GM19467 (cell line): ENCODE results near the gene MTFR1L.

Source experiments
- ATAC-seq: cut with Tn5 transposase; IDR thresholded peaks from one replicate; pipeline ENCODE4 v1.9.1; 2021; ENCODE audit warnings: mild to moderate bottlenecking, moderate library complexity; ENCODE audit not compliant: unreplicated experiment

The MTFR1L gene

GRCh38 chr1:25787760-25788166 is 32.0 kb upstream of the MTFR1L start:
- no peak for ATAC-seq

DNA sequence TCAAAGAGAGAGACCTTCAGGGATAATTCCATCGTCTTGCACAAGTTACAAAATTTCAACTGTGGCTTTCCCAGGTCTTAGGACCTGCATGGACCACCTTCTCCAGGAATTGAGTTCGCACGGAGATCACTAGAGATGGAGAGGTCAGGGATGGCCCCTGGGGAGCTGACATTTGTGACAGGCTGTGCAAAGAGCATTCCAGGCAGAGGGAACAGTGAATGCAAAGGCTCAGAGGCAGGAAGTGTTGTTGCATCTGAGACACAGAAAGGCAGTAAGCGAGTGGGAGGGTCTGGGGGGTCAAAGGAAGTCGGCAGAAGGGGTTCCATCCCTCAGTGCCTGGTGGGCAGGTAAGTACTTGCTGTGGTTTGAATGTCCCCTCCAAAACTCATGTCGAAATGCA is 29.3 kb upstream of the MTFR1L start:
- ATAC-seq, result no peak

GRCh38 chr1:25792115-25792514 is 27.6 kb upstream of the MTFR1L start:
- ATAC-seq, result no peak

DNA sequence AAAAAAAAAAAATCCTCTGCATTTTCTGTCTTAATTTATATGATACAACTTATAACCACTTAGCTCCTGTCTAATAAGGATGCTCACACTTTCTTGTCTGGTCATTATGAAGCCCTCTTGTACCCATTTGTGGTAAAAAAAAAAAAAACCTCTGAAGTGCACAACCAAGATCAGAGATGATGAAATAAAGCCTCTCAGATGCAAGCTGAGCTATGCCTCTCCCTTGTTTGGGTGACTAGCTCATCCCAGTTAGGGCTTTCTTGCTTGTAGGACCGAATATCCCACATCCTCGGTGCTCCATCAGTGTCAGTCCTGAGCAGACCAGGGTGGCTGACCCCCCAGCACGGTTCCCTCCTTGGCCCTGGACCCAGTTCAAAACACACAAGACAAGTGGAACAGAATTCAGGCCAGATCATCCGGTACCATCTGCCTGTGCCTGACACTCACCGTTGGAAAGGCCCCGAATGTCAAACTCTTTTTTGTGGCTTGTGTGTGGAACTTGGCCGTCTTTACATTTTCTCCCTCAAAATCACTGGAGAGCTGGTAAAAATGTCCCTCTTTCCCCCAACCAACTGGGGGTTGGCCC is 26.1 kb upstream of the MTFR1L start:
- ATAC-seq, result no peak

- ATAC-seq, result no peak
These were observed 25.4 kb upstream of the MTFR1L start for GRCh38 chr1:25794325-25794724.

DNA sequence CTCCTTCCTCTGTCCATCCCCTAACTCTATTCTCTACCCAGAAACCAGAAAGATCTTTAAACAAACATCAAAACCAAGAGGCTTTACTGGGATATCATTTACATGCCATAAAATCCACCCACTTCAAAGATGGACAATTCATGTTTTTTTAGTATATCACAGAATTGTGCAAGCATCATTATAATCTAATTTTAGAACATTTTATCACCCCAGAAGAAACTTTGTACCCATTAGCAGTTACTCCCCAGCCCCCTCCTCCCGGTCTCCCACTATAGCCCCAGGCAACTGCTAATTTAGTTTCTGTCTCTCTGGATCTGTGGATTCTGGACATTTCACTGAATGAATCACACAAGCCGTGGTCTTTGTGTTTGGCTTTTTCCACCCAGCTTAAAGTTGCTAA is 24.5 kb upstream of the MTFR1L start:
- no peak for ATAC-seq

DNA sequence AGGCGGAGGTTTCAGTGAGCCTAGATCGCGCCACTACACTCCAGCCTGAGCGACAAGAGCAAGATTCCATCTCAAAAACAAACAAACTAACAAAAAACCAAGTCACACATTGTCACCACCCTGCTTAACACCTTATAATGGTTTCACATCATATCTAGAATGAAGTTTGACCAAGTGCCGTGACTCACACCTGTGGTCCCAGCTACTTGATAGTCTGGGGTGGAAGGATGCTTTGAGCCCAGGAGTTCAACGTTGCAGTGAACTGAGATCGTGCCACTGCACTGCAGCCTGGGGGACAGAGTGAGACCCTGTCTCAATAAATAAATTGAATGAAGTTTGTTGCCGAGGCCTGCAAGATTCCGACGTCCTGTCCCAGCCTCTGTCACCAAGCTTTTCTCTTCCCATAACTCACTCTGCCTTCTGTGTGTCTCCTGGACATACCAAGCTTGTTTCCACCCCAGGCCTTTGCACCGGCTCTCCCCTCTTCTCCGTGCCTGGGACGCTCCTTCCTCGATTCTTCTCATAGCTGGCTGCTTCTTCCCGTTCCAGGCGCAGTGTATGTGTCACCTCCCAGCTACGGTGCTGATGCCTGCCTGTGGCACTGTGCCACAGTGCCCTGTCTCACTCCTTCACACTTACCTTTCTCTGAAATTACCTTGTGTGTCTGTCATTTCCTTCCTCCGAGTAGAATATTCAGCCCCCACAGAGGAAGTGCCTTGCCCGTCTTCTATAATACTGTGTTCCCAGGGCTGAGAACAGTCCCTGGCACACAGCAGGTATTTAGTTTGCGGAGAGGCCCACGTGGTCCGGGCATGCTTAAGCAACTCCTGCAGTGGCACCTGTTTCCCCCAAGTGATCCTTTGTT is 23.6 kb upstream of the MTFR1L start:
- no peak for ATAC-seq

- ATAC-seq, result no peak
These were observed 22.8 kb upstream of the MTFR1L start for GRCh38 chr1:25796811-25797458.

GRCh38 chr1:25797939-25798338 is 21.8 kb upstream of the MTFR1L start:
- ATAC-seq, result no peak

DNA sequence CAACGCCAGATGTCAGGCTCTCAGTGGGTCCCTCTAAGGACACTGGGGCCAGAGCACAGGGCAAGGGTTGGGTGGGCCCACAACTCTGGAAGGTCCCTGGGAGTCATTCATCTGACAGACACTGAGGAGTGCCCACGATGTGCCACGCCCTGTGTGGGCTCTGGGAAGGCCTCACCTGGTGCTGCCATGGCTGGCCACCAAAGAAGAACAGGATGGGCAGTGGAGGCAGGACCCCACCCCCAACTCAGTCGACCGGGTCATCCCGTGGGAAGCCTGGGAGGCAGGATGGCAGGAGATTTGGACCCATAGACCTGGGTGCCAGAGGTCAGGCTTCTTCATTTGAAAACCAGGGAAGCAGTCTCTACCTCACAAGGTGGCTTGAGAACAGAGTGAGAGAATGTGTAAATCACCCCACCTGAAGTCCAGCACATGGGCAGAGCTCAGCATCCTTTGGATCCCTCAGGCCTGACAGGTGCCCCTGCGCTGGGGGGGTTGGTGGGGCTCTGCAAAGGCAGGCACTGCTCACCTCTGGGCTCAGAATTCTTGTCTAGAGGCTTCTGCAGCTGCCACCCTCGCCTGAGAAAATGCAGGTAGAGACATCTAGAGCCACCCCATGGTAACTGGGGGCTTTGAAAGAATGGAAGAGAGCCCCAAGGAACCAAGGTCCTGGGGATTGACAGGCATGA is 20.9 kb upstream of the MTFR1L start:
- ATAC-seq, result no peak

DNA sequence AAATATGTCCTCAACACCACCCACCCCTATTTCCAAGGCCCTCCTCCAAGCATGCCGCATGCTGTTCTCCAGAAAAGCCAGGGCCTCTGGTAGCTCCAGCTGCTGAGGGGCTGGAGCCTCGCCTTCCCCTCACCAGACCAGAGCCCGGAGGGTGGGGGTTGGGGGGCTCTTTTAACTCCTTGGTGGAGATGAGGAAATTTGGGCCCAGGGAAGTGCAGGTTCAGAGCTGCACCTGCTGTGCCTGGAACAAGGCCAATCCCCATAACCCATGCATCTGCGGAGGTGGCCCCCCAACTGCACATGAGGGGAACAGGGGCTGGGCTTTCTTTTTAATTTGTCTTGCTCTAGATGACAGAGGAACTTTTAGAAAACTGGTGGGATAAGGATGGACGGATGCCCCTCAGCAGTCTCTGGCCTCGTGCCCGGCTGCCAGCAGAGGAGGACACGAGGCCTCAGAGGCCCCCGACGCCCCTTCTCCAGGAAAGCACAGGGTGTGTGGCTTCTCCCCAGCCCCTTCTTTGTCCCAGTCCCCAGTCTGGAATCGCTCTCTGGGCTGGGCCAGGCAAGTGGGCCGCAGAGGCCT is 20.3 kb upstream of the MTFR1L start:
- ATAC-seq, result no peak

DNA sequence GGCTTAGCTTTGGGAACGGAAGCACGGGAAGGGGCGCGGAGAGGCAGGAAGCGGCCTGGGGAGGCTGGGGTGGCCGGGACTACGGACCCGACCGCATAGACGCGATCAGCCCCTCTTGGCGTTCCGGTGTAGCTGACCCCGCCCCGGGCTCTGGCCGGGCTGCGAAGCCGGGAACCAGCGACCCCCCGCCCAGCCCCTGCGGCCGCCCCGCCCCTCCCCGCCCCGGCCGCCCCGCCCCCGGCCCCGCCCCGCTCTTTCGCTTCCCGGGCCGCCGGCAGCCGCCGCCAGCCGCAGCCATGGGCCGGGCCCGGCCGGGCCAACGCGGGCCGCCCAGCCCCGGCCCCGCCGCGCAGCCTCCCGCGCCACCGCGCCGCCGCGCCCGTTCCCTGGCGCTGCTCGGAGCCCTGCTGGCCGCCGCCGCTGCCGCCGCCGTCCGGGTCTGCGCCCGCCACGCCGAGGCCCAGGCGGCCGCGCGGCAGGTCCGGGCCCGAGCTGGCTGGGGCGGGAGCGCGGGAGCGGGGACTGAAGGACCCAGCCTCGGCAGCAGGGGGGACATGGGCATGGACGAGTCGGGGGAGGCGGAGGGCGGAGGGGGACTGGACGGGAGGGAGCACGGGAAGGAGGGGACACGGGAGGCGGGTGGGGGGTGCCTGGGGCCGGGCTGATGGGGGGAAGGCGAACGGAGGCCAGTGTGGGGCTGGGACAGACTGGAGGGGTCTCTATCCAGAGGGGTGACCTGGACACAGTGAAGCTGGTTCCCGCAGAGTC is 19.6 kb upstream of the MTFR1L start, which contains the start of gene SELENON:
Gene SELENON, plus strand, starts transcription at position 259 of the 768 bp plus-strand sequence. Its CDS starts 38 bp downstream, at position 297.
- ATAC-seq, result no peak

DNA sequence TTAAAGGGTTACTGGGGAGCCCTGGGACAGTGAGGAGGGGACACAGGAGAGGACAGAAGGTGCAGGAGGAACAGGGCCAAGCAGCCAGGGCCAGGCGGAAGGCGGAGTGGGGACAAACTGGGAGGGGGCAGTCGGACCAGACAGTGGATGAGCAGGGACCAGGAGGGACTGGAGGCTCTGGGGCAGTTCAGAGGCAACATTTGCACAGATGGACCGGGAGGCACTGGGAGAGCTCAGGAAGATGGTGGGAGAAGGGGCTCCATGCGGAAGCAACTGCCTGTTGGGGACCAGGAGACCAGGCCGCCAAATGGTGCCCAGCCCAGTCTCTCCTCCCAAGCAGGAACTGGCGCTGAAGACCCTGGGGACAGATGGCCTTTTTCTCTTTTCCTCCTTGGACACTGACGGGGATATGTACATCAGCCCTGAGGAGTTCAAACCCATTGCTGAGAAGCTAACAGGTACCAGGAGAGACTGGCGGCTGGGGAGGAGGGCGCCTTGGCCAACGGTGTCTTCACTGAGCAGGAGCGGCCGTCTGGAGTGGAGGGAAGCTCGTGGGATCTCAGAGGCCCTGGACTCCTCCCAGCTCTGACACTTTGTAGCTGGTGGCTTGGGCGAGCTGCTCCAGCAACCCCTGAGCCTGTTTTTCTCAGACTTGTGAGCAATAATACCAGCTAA is 18.9 kb upstream of the MTFR1L start:
- no peak for ATAC-seq

- ATAC-seq, result no peak
These were observed 16.8 kb upstream of the MTFR1L start for GRCh38 chr1:25802915-25803314.

DNA sequence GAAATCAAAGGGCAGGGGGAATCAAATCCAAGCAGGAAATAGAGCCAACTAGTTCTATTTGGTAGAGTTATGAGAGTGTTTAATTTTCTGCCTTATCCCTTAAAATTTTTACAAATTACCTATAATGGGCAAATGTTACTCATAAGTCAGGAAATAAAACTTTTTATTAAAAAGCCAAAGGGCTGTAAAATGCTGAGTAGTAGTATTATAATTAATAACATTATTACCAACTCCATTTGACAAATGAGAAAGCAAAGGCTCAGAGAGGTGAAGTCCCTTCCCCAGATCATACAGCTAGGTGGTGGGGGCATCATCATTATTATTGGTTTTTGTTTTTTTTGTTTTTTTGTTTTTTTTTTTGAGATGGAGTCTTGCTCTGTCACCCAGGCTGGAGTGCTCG is 16.4 kb upstream of the MTFR1L start:
- no peak for ATAC-seq

DNA sequence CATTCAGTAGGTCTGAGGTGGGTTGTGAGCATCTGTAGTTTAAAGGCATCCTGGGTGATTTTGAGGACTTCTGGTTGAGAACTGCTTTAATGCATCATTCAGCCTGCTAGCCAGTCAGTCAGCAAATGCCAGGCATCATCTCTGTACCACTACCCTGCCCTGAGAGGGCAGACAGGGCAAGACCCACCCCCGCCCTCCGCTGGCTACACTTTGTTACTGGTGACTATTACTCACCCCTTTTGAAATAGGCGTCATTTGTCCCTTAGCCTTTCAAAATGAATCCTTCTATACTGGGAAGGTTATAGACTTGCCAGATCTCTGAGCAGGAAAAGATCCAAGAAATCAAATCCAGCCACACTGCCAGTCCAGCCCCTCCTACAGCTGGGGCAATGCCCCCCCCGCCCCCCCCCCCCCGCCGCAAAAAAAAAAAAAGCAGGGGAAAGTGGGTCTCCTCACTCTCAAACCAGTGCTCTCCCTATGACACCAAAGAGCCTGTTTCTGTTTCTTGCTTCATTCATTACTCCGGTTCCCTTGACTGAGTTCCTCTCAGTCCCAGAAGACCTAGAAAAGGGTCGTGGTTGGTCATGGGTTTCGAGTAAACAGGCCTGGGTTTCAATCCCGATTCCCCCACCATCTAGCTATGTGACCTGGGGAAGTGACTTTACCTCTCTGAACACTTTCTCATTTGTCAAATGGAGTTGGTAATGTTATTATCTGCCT is 15.3 kb upstream of the MTFR1L start:
- no peak for ATAC-seq

GRCh38 chr1:25804964-25805862 is 14.5 kb upstream of the MTFR1L start:
- no peak for ATAC-seq

DNA sequence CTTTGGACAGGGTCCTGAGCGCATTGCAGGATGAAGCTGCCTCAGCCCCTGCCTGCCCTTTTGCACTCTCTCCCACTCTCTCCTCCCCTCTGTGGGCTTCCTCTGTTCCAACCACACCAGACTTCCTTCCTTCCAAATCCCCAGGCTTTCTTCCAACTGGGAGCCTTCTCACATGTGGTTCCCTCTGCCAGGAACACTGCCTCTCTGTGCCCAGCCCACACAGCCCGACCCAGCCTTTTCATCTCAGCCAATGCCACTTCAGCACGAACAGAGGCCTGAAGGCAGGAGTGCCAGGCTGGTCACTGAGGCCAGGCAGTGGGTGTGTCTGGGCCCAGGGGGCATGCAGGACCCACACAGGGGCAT is 13.9 kb upstream of the MTFR1L start:
- no peak for ATAC-seq
